ENCODE data around the gene RPS26. TPM values are rescaled to one million over a fixed set of nuclear protein-coding genes. Genes with fewer than 3 reads are reported as not detected.

Gene RPS26
- total and polyA plus RNA-seq, 2 of the 13 experiments (the other 11 are each of a cell fraction or from before 2014, with no cell fraction given): 150 to 421 TPM

DNA sequence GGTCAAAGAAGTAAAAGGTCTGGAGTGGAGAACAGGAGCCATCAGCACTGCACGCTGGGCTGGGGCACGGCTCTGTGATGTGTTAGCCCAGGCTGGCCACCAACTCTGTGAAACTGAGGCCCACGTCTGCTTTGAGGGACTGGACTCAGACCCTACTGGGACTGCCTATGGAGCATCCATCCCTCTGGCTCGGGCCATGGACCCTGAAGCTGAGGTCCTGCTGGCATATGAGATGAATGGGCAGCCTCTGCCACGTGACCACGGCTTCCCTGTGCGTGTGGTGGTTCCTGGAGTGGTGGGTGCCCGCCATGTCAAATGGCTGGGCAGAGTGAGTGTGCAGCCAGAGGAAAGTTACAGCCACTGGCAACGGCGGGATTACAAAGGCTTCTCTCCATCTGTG, 37.5 kb upstream of the RPS26 start:
- 93% methylated on average over 7 of the region's 10 CpGs for WGBS (ENCODE audit: low lambda C conversion rate)

More for the DNA sequence above, 37.5 kb upstream of the RPS26 start:
- intact Hi-C loops (cut with micrococcal nuclease; ENCODE audit: unreplicated experiment) (no loop called here), in situ Hi-C loops (cut with HindIII; ENCODE audit: extremely low pct_ligation_motif_present, low pct_unique_long_range_greater_than_20kb) (no loop called here)
- H3K79me2 ChIP-seq (ENCODE audit: insufficient read depth, low read length): peaks cover under 1% of the 10 kb centered on the region
- no peak for ATAC-seq
- no peak for FAIRE-seq
- peaks cover 11 to 21% of the 10 kb centered on the region in 2 experiments; a peak in 4 of 5 replicates for H3K36me3 ChIP-seq (replicated peaks in 1 of 2; ENCODE audit: control insufficient read depth in 1 of 2, insufficient read depth in 2 of 2, low read length in 2 of 2)
- H3K4me1 ChIP-seq (ENCODE audit: insufficient read depth, low read length): peaks cover 64% of the 10 kb centered on the region
- ChIA-PET POLR2A (no interaction called here), CTCF (ENCODE audit: low intra/inter-chr PET ratio, low total read pairs) (no interaction called here)
- no peak overlapping the region for H2AFZ ChIP-seq (ENCODE audit: low read length)
- H3K27ac ChIP-seq (ENCODE audit: extremely low read length, insufficient read depth, low read length): no peak overlapping the region
- no peaks in the 10 kb centered on the region for H3K9me3 ChIP-seq (ENCODE audit: low read length)
- H3K9ac ChIP-seq (ENCODE audit: insufficient read depth, low read depth, low read length): no peak overlapping the region
- no peak overlapping the region for H3K4me3 ChIP-seq (replicated peaks in 1 of 3; ENCODE audit: insufficient read depth in 1 of 3, low read depth in 2 of 3, low read length in 3 of 3)
- no TSS peak for BruUV-seq (replicated peaks)
- H3K27me3 ChIP-seq (ENCODE audit: control insufficient read depth in 1 of 2, insufficient read depth in 2 of 2, low read length in 2 of 2): no peaks in the 10 kb centered on the region; a peak in 1 of 5 replicates
- H3K4me2 ChIP-seq (ENCODE audit: low read depth, low read length): no peak overlapping the region
- H4K20me1 ChIP-seq (ENCODE audit: insufficient read depth, low read length): no peaks in the 10 kb centered on the region
- DNase-seq (ENCODE audit: low spot score): no peak
- TF ChIP-seq TARDBP (CRISPR knock-in tag; IDR thresholded peaks at IDR 0.05) (no peak), HNRNPLL (IDR thresholded peaks at IDR 0.05; ENCODE audit: low read depth, low read length, poor library complexity, severe bottlenecking) (no peak), KDM3A (CRISPR knock-in tag; IDR thresholded peaks at IDR 0.05; ENCODE audit: low read depth) (no peak), CENPT (CRISPR knock-in tag; IDR thresholded peaks at IDR 0.05; ENCODE audit: low read depth) (no peak), CCDC6 (CRISPR knock-in tag; IDR thresholded peaks at IDR 0.05) (no peak), BORCS8-MEF2B (CRISPR knock-in tag; IDR thresholded peaks at IDR 0.05) (no peak), PHF8 (CRISPR knock-in tag; IDR thresholded peaks at IDR 0.05) (no peak), ZNF232 (CRISPR knock-in tag; IDR thresholded peaks at IDR 0.05; ENCODE audit: borderline replicate concordance) (no peak), HDAC2 (CRISPR knock-in tag; IDR thresholded peaks at IDR 0.05) (no peak), SMYD3 (CRISPR knock-in tag; IDR thresholded peaks at IDR 0.05) (no peak), SNAPC4 (CRISPR knock-in tag; IDR thresholded peaks at IDR 0.05) (no peak)
